ENCODE measurements around the gene CHRNA3.

DNA sequence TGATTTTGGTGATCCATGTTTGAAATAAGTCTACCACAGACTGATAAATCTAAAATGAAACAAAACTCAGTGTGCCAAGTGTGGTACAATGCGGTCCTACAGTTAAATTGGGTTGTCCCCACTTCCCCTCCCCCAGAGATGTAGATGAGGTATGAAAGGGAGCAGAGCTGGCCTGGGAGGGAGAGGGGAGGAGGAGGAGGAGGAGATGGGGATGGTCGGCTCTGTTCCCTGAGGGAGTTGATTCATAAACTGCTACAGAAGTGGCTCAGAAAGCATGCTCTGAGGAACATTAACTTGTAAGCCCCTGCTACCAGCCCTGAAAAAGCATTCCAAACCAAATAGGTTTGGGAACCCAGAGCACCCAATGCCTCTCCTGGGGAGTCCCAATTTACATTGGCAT lies 48.2 kb upstream of the CHRNA3 start:
- TF ChIP-seq, protein P1, sequence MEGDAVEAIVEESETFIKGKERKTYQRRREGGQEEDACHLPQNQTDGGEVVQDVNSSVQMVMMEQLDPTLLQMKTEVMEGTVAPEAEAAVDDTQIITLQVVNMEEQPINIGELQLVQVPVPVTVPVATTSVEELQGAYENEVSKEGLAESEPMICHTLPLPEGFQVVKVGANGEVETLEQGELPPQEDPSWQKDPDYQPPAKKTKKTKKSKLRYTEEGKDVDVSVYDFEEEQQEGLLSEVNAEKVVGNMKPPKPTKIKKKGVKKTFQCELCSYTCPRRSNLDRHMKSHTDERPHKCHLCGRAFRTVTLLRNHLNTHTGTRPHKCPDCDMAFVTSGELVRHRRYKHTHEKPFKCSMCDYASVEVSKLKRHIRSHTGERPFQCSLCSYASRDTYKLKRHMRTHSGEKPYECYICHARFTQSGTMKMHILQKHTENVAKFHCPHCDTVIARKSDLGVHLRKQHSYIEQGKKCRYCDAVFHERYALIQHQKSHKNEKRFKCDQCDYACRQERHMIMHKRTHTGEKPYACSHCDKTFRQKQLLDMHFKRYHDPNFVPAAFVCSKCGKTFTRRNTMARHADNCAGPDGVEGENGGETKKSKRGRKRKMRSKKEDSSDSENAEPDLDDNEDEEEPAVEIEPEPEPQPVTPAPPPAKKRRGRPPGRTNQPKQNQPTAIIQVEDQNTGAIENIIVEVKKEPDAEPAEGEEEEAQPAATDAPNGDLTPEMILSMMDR (IDR thresholded peaks at IDR 0.05): no peak
- TF ChIP-seq POLR2A (IDR thresholded peaks at IDR 0.05): no peak

Measured in body of pancreas (tissue), 4 donors.